ENCODE data around the gene CRACR2B. TPM values are rescaled to one million over a fixed set of nuclear protein-coding genes. Genes with fewer than 3 reads are reported as not detected.

CRACR2B gene
- total RNA-seq, 1 donor from 2014 or later, result 19.4 TPM

DNA sequence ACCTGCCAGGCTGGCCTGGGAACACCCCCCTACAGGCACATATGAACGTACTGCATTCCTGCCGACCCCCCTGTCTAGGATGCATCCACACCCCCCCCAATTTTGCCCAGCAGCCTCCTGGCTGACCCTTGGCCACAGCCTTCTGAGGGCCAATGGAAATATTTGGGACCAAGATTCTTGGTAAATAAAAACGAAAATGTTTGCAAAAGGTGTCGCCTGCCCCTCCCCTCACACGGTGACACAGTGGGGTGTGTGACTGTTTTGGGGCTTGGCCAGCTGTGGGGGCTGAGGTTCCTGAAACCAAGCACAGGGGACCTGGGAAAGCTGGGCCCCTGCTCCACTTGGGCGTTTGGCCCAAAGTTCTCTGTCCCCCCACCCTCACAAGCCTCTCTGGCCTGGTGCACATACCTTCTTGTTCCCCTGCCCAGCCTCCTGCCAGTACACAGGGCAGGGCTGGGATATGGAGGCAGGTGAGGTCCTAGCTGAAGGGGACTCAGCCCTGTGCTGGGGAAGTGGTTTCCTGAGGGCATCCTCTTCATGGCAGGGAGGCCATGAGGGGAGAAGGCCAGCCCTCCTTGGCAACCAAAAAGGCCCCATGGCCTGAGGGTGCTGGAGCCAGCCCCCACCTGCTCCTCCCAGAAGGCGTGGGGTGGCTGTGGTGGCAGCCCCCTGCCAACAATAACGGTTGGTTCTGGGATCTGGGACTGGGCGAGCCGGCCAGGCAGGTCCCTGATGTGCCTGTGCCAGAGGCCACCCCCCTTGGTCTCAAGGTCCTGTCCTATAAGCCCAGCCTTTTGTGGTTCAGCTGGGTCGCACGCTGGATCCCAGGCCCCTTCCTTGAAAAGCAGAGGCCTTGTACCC, 2.1 kb upstream of the CRACR2B start:
- DNase-seq (ENCODE audit: extremely low read depth, low read depth, low spot score), result no peak

- DNase-seq (ENCODE audit: extremely low read depth, low read depth, low spot score), result no peak
These were observed 1.5 kb upstream of the CRACR2B start for GRCh38 chr11:826227-826621.

DNA sequence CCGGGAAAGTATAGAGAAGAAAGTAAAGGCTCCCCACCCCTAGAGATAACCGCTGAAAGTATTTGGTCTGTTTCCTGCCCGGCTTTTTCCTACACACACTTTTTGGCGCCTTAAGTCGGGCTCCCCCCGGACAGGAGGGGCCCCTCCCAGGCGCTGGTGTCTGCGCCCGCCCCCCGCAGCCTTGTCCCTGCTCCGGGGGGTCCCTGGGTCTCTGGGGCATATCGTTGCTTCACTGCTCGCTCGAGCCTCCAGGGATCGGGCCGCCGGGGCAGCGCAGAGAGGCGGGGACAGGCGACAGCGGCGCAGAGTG, 928 bp upstream of the CRACR2B start:
- no peak for DNase-seq (ENCODE audit: extremely low read depth, low read depth, low spot score)

- DNase-seq (ENCODE audit: extremely low read depth, low read depth, low spot score), result no peak
These were observed 398 bp upstream of the CRACR2B start for GRCh38 chr11:827146-827896.

- DNase-seq (ENCODE audit: extremely low read depth, low read depth, low spot score), result no peak
These were observed 922 bp downstream of the CRACR2B start for GRCh38 chr11:828506-829175.

GRCh38 chr11:829176-829846, 1.6 kb downstream of the CRACR2B start:
- DNase-seq (ENCODE audit: extremely low read depth, low read depth, low spot score), result no peak

GRCh38 chr11:829847-830294, 2.2 kb downstream of the CRACR2B start:
- no peak for DNase-seq (ENCODE audit: extremely low read depth, low read depth, low spot score)

- DNase-seq (ENCODE audit: extremely low read depth, low read depth, low spot score), result no peak
These were observed 2.8 kb downstream of the CRACR2B start for GRCh38 chr11:830295-831117.

- no peak for DNase-seq (ENCODE audit: extremely low read depth, low read depth, low spot score)
These were observed 3.6 kb downstream of the CRACR2B start for GRCh38 chr11:831118-831864.

DNA sequence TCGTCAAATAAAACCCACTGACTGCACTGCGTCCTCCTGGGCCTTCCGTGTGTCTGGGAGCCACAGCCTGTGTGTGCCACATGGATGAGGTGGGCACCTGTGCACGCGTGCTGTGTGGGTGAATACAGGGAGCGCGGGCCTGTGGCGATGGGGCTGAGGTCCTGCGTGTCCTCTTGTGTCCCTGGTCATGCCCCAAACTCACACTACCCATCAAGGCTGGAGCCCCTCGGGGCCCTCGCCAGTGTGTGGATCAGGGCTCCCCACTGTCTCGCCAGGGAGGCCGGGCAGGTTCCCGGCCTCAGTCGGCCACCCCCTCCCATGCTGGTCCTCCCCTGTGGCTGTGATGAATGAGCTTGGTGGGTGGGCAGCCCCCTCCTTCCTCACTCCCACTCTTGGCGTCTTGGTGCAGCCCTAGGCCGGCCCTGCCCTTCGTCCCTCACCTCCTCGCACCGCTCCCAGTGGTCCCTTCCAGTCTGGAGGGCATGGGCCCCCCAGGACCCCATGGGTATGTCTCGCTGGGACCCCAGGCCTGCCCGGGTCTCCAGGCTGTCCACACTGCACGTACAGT, 4.3 kb downstream of the CRACR2B start:
- DNase-seq (ENCODE audit: extremely low read depth, low read depth, low spot score), result no peak

DNA sequence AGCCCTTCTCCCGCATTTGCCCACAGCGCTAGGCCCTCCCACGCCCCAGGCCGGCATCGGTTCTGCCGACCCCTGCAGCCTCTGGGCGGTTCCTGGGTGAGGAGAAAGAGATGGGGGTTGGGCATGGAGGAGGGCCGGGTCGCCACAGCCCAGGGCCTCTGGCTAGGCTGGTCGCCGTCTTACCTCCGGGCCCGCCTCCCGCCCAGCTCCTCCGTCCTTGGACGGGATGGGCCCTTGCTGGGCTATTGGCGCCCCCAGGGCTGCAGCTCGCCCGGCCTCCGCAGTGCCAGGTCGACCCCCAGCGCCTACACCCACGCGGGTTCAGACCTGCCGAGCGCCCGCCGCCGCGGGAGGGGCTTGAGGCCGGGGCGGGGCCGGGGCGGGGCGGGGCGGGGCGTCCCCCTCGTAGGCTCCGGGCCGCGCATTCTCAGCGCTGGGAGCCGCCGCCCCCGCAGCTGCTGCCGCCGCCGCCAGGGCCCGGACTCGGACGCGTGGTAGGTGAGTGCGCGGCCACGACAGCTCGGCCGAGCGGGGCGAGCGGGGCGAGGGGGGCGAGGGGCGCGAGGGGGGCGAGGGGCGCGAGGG, 4.9 kb downstream of the CRACR2B start, which contains the start of gene CD151:
Gene CD151, plus strand, starts transcription at position 424 of the 585 bp plus-strand sequence. CDS start 3,118 bp downstream, outside the sequence.
- no peak for DNase-seq (ENCODE audit: extremely low read depth, low read depth, low spot score)

DNA sequence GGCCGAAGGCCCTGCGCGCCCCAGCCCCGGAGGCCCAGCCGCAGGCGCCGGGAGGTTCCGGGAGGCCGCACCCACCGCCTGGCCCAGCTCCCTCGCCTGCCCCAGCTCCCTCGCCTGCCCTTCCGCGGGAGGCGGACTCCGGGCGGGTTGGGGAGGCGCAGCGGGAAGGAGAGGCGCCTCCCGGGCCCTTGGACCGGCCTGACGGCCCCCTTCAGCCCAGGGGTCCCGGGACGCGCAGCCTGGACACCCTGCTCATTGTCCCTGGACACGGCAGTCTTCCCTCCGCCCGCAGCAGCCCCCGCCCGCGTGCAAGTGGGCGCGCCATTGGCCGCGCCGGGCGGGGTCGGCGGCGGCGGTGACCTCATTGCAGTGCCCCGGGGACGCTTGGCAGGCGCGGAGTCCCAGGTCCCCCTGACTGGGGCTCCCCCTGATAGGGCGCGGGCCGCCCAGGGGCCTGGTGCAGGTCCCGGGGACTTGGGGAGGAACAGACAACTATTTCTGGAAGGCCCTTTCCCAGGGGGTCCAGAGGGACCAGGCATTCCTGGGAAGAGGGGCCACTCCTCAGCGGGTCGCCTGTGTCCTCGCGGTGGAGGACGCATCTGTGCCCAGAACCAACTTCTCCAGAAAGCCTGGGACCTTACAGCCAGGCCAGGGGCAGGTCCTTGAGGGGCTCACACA, 5.5 kb downstream of the CRACR2B start:
- DNase-seq (ENCODE audit: extremely low read depth, low read depth, low spot score), result no peak

- DNase-seq (ENCODE audit: extremely low read depth, low read depth, low spot score), result no peak
These were observed 6.2 kb downstream of the CRACR2B start for GRCh38 chr11:833849-834311.

GRCh38 chr11:834371-835316, 6.9 kb downstream of the CRACR2B start:
- no peak for DNase-seq (ENCODE audit: extremely low read depth, low read depth, low spot score)

- DNase-seq (ENCODE audit: extremely low read depth, low read depth, low spot score), result no peak
These were observed 8.6 kb downstream of the CRACR2B start for GRCh38 chr11:836274-836673.

GRCh38 chr11:836700-837099, 9.0 kb downstream of the CRACR2B start:
- no peak for DNase-seq (ENCODE audit: extremely low read depth, low read depth, low spot score)
